Right lobe of liver (tissue), 6 donors: ENCODE measurements around the gene ZNRD2. TPM values are rescaled to one million over a fixed set of nuclear protein-coding genes. Genes with fewer than 3 reads are reported as not detected.
A peak's percentile ranks its signal among the peaks of the same experiment; 100 is the strongest.

ENCODE experiments used
- ATAC-seq, 4 donors: fragments of 200-7000 bp; cut with Tn5 transposase; one replicate each; pipeline ENCODE4 v1.9.1; 2020; ENCODE audit warnings: mild to moderate bottlenecking in 4 of 4, moderate library complexity in 4 of 4
- DNase-seq, 3 donors: peaks; one replicate each; pipeline ENCODE4 v3.0.0-alpha.2; 2020
- H3K27ac ChIP-seq, 3 donors: fragments of 200-600 bp; one replicate each; pipeline ENCODE4 v1.8.0; 2022
- H3K27me3 ChIP-seq, 2 donors: fragments of 200-600 bp; one replicate each; pipeline ENCODE4 v1.8.0; 2022
- H3K36me3 ChIP-seq, 4 donors: fragments of 200-600 bp; sonication (generic) in 1 of 4; one replicate each; pipeline versions ENCODE4 v1.5.1 to v1.8.0; 2017 to 2022; ENCODE audit warnings: control low read depth in 1 of 4
- H3K4me1 ChIP-seq, 4 donors: fragments of 200-600 bp; sonication (generic) in 1 of 4; one replicate each; pipeline versions ENCODE4 v1.5.1 to v1.8.0; 2017 to 2022; ENCODE audit warnings: control low read depth in 1 of 4
- H3K4me3 ChIP-seq, 3 donors: fragments of 200-600 bp; one replicate each; pipeline ENCODE4 v1.8.0; 2022
- H3K9me3 ChIP-seq, 4 donors: fragments of 200-600 bp; sonication (generic) in 1 of 4; one replicate each; pipeline versions ENCODE4 v1.5.1 to v1.8.0; 2017 to 2022; ENCODE audit warnings: control low read depth in 1 of 4
- POLR2A ChIP-seq: fragments of 450-650 bp; IDR thresholded peaks from one replicate; pipeline ENCODE4 v1.6.1; 2017; ENCODE audit warnings: antibody characterized with exemption, mild to moderate bottlenecking
- WGBS: methylation state at CpG from one replicate; pipeline ENCODE4 v1.1.6; 2018; ENCODE audit warnings: low coverage, low lambda C conversion rate; ENCODE audit not compliant: insufficient coverage; ENCODE audit errors: missing lambda C conversion rate; 5-methylcytosine and 5-hydroxymethylcytosine counted together
- intact Hi-C, 2 donors: fragments of 100-400 bp; cut with DNase I; formaldehyde crosslinking; loops; one replicate each; pipeline versions ENCODE4 v1.11.2 to v1.14.1; 2022
- total RNA-seq, 6 experiments: library from RNA; depleted of rRNA in 2 of 6; stranded (reverse); fragments of >200 nt in 2 of 6; fragmentation: NEBNext Ultra II Directional in 3 of 6; extraction: Animal tissue kit (Norgen Biotek cat#: 25700) in 3 of 6; gene quantifications; one replicate each; pipeline versions ENCODE4 v1.1.0 to v1.2.4, GENCODE V29; 2016 to 2023
- TF ChIP-seq, protein P1 (sequence below), 4 donors: fragments of 200-600 bp in 3 of 4; fragments of 450-650 bp in 1 of 4; IDR thresholded peaks; one replicate each; pipeline versions ENCODE4 v1.5.1 to v1.8.0; 2016 to 2022; ENCODE audit warnings: antibody characterized with exemption in 4 of 4, mild to moderate bottlenecking in 2 of 4
- donor health status: DM: no; HTN: yes; CAD: no.
- donor health status: DM: no; HTN: no; CAD: no.
- donor health status: DM: no; HTN: no; CAD: no.
- donor health status: DM: no; HTN: yes; CAD: no.
- donor health status: DM: no; HTN: yes; CAD: no.

Gene ZNRD2
- total RNA-seq, 6 experiments from 2014 or later: 11.6 to 43.2 (median 16.5) TPM

GRCh38 chr11:65555693-65556231, 14.5 kb upstream of the ZNRD2 start:
- Histone ChIP-seq H3K4me3 (no peak overlapping the region), H3K36me3 (no peaks in the 10 kb centered on the region), H3K9me3 (no peaks in the 10 kb centered on the region), H3K27me3 (no peaks in the 10 kb centered on the region), H3K27ac (no peak overlapping the region), H3K4me1 (peaks cover 0 to 28% (median 7%) of the 10 kb centered on the region in 4 donors)
- no peak for TF ChIP-seq POLR2A
- TF ChIP-seq, protein P1, sequence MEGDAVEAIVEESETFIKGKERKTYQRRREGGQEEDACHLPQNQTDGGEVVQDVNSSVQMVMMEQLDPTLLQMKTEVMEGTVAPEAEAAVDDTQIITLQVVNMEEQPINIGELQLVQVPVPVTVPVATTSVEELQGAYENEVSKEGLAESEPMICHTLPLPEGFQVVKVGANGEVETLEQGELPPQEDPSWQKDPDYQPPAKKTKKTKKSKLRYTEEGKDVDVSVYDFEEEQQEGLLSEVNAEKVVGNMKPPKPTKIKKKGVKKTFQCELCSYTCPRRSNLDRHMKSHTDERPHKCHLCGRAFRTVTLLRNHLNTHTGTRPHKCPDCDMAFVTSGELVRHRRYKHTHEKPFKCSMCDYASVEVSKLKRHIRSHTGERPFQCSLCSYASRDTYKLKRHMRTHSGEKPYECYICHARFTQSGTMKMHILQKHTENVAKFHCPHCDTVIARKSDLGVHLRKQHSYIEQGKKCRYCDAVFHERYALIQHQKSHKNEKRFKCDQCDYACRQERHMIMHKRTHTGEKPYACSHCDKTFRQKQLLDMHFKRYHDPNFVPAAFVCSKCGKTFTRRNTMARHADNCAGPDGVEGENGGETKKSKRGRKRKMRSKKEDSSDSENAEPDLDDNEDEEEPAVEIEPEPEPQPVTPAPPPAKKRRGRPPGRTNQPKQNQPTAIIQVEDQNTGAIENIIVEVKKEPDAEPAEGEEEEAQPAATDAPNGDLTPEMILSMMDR (IDR thresholded peaks at IDR 0.05): no peak
- intact Hi-C loops: no loop called here
- ATAC-seq (peak in 1 of 4 donors; percentile 51), DNase-seq (peak in 1 of 3 donors; percentile 84)
- WGBS: 40% methylated on average over 2 of the region's 6 CpGs

GRCh38 chr11:65556470-65557279, 13.6 kb upstream of the ZNRD2 start:
- Histone ChIP-seq H3K4me1 (peaks cover 0 to 20% (median 4%) of the 10 kb centered on the region in 4 donors), H3K4me3 (peak overlapping the region; percentile 50 to 55 (median 54)), H3K27ac (peak overlapping the region in 2 of 3 donors; percentile 15 to 51), H3K27me3 (no peaks in the 10 kb centered on the region), H3K36me3 (no peaks in the 10 kb centered on the region), H3K9me3 (no peaks in the 10 kb centered on the region)
- 80% methylated on average over 9 of the region's 12 CpGs for WGBS
- no peak for ATAC-seq
- TF ChIP-seq POLR2A: no peak
- TF ChIP-seq, protein P1 (IDR thresholded peaks at IDR 0.05): no peak
- DNase-seq: no peak
- intact Hi-C loops: no loop called here

DNA sequence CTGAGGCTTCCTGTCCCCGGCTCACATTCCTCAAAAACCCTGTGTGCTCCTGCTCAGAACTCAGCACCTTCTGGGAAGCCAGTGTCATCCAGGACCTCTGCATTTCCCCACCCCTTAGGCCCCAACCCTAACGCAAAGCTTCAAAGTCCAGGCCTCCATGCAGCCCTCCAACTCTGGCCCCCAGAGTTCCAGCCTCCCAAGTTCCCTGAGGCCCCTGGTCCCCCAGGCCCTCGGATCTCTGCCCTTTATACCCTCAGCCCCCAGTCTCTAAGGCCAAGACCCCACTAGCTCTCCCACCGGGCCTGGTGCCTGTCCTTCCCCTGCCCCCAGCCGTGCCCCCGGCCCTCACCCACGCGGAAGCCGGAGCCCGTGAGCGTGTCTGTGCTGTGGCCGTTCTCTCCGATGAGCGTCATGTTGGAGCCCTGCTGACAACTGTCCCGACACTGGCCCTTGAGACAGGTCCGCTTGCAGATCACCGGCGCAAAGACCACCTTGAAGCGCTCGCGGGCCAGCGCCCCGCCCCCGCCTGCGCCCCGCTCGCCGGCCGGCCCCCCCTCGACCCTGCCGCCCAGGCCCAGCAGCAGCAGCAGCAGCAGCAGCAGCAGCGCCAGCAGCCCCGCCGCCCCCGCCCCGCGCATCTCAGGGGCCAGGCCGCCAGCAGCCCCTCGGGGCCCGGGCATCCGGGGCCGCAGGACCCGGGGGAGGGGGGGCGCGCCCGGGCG, 12.8 kb upstream of the ZNRD2 start:
- H3K9me3 ChIP-seq: no peaks in the 10 kb centered on the region
- DNase-seq (no peak), ATAC-seq (no peak)
- H3K27ac ChIP-seq: peak overlapping the region; percentile 41 to 82 (median 56)
- TF ChIP-seq, protein P1 (IDR thresholded peaks at IDR 0.05): no peak
- TF ChIP-seq POLR2A: no peak
- 2% methylated on average over 19 of the region's 47 CpGs for WGBS
- H3K27me3 ChIP-seq: no peaks in the 10 kb centered on the region
- H3K4me1 ChIP-seq: peaks cover 0 to 13% (median 3%) of the 10 kb centered on the region in 4 donors
- intact Hi-C loops: no loop called here
- H3K4me3 ChIP-seq: peak overlapping the region; percentile 50 to 55 (median 54)
- H3K36me3 ChIP-seq: no peaks in the 10 kb centered on the region

GRCh38 chr11:65558002-65558929, 12.0 kb upstream of the ZNRD2 start, which contains the start of gene LTBP3:
Gene LTBP3 (minus strand): TSS chr11:65558359. CDS start chr11:65557959, 400 bp downstream.
- DNase-seq: peak; percentile 74 to 86 (median 82)
- intact Hi-C loops: no loop called here
- Histone ChIP-seq H3K4me3 (peak within 1 kb of the TSS; percentile 50 to 55 (median 54)), H3K9me3 (no peaks in the 10 kb centered on the region), H3K27me3 (no peaks in the 10 kb centered on the region), H3K27ac (peak within 1 kb of the TSS; percentile 41 to 82 (median 56)), H3K36me3 (no peaks in the 10 kb centered on the region), H3K4me1 (peaks cover 0 to 8% (median 3%) of the 10 kb centered on the region in 4 donors)
- under 1% methylated on average over 15 of the region's 79 CpGs for WGBS
- ATAC-seq: peak; percentile 62 to 88 (median 84)
- TF ChIP-seq, protein P1 (IDR thresholded peaks at IDR 0.05): peak in 1 of 4 donors; percentile 19
- peak; percentile 26 for TF ChIP-seq POLR2A
